T-helper 1 cell (primary cell): Measurements from ENCODE around the gene CRISPLD2.
A peak's percentile ranks its signal among the peaks of the same experiment; 100 is the strongest.
"Not testable (repeated sequence)": the region's sequence is repeated elsewhere in the genome, so short reads cannot be mapped to it uniquely, and the experiment has no call there.

ENCODE experiments used
- DNase-seq, 5 donors: peaks; one replicate each; pipeline ENCODE4 v3.0.0-alpha.2; 2012 to 2020

Gene CRISPLD2

DNA sequence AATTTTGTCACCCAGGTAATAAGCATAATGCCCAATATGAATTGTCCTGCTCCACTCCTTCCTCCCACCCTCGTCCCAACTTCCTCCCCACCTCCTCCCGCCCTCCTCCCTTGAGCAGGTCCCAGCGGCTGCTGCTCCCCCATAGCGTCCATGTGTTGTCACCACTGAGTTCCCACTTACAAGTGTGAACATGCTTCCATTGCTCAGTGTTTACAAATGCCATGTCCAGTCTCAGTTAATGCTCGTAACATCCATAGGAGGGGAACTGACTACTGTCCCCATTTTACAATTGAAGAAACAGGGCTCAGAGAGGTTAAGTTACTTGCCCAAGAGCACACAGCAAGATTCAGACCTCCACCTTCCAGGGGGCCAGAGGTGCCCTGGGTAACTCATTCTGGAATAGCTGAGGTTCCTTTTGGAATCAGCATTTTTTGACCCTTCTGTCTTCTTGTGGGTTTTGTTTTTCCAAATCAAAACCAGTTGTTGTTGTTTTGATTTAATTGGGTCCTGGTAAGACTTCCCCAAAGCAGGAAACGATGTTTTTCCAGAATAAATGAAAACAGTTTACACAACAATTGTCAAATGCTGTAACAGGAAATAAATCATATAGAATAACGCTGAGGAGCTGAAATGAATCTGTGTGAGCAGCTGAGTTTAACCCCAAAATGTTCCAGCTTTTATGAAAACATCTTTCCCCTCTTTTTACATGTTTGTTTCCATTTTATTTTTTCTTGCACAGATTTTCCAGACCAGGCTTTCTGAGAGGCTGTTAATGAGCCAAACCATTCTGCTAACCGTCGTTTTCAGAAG is 117.6 kb downstream of the CRISPLD2 start:
- no peak for DNase-seq

GRCh38 chr16:84938616-84939015 is 118.8 kb downstream of the CRISPLD2 start:
- DNase-seq = not testable (repeated sequence)

GRCh38 chr16:84940670-84941551 is 121.1 kb downstream of the CRISPLD2 start:
- no peak for DNase-seq

DNA sequence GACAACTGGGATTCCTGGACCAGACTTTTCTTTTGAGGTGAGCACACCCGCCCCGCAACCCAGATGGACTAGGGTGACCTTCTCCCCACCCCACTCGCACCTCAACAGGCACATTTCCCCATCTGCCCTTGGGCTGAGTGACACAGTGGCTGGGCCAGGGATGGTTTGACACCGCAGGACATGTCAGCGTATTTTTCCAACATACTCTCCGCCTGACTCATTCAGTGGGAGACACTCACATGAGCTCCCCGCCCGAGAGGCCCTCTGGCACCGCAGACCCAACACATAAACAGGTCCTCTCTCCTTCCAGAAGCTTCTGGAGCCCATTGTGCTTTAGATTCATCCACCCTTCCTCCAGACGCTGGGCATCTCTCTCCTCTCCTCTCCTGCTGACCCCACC is 122.1 kb downstream of the CRISPLD2 start:
- no peak for DNase-seq

DNA sequence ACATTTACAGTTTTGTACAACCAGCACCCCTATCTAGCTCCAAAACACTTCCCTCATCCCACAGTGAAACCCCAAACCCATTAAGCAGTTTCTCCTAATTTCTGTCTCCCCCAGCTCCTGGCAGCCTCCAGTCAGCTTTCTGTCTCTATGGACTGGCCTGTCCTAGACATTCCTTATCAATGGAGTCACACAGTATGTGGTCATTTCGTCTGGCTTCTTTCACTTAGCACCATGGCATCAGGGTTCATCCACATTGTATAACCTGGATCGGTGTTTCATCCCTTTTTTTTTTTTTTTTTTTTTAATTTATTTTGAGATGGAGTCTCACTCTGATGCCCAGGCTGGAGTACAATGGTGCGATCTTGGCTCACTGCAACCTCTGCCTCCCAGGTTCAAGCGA is 123.0 kb downstream of the CRISPLD2 start:
- no peak for DNase-seq

DNA sequence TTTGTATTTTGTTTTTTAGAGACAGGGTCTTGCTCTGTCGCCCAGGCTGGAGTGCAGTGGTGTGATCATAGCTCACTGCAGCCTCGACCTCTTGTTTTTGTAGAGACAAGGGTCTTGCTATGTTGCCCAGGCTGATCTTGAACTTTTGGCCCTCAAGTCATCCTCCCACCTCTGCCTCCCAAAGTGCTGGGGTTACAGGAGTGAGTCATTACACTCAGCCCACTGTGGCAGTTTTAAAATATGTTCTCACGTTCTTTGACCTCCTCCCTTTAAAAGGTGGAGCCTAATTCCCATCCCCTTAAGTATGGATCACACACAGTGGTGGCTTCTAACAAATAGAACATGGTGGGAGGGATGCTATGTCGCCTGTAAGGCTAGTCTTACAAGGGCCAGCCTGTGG is 123.8 kb downstream of the CRISPLD2 start:
- no peak for DNase-seq

DNA sequence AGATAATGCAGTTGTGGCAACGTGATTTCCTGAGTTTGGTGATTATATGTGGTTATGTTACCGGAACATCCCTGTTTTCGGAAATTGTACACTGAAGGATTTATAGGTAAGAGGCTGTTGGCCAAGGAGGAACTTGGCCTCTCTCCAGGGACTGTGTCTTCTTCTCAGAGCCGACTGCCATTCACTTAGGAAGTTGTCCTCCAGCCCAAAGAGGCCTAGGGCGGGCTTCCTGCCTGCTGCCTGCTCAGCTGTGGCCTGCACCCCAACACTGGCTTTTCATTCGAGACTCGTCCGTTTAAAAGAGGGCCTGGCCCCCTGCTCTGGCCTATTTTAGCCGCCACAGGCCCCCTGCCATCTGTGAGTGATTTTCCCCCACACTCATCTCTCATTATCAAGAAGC is 127.2 kb downstream of the CRISPLD2 start:
- DNase-seq = no peak

DNA sequence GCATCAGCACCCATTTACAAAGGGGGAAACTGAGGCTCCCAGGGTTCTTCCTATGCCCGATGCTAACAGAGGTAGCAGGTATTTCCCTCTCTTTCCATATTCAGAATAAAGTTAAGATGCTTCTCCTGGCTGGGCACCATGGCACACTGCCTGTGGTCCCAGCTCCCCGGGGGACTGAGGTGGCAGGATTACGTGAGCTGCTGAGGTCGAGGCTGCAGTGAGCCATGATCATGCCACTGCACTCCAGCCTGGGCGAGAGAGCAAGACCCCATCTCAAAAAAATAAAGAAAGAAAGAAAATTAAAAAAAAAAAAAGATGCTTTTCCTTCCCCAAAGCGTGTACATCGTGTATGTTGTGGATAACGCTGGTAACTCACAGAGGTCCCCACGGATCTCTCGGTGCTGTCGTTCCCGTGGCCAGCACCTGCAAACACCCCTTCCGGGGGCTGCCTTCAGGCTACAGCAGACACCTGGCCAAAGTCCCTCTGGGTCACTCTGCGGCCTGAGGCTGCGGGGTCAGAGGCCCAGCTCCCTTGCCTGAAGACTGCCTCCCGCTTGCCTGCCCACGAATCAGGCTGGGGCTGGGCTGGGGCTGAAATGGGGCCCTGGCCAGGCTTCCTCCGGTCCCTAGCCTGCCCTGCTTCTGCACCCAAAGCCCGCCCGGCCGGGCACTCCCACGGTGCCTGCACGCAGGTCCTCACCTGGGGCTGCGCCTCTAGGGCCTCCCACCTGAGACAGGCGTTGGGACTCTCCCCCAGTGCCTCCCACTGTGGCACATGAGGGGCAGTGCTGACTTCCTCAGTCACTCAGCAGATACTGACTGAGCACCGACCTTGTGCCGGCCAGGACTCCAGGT is 128.4 kb downstream of the CRISPLD2 start:
- no peak for DNase-seq

DNA sequence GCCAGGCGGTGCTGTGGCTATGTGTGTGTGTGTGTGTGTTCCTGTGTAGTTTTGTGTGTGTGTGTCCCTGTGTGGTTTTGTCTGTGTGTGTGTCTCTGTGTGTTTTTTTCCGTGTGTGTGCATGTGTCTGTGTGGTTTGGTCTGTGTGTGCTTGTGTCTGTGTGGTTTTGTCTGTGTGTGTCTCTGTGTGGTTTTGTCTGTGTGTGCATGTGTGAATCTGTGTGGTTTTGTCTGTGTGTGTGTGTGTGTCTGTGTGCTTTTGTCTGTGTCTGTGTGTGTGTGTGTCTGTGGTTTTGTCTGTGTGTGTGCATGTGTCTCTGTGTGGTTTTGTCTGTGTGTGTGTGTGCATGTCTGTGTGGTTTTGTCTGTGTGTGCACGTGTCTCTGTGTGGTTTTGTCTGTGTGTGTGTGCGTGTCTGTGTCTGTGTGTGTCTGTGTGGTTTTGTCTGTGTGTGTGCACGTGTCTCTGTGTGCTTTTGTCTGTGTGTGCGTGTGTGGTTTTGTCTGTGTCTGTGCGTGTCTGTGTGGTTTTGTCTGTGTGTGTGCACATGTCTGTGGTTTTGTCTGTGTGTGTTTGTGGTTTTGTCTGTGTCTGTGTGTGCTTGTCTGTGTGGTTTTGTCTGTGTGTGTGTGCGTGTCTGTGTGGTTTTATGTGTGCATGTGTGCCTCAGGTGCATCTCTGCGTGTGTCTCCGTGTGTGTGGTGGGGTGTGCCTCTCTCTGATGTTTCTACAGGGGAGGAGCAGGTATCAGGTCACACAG is 129.2 kb downstream of the CRISPLD2 start:
- DNase-seq = no peak

GRCh38 chr16:84949772-84950436 is 130.1 kb downstream of the CRISPLD2 start:
- DNase-seq = no peak

DNA sequence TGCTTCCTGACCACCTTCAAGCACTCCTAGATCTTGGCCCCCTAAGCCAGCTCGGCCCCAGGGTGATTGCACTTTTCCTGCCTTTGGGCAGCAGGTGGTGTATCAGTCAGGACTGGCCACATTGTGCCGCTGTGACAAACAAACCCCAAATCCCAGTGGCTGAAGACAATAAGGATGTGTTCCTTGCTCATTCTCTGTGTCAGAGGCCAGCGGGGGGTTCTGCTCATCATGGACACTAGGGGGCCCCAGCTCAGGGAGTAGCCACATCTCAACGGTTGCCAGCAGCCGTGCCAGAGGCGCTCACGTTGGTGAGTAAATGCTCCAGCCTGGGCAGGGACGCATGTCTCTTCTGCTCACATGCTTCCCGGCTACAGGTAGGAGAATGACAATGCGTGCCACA is 131.1 kb downstream of the CRISPLD2 start:
- peak in 2 of 5 donors; percentile 11 to 19 for DNase-seq

GRCh38 chr16:84952335-84953189 is 132.8 kb downstream of the CRISPLD2 start:
- peak; percentile 27 to 71 (median 61) for DNase-seq

- no peak for DNase-seq
These were observed 133.5 kb downstream of the CRISPLD2 start for GRCh38 chr16:84953190-84953746.

- no peak for DNase-seq
These were observed 135.6 kb downstream of the CRISPLD2 start for GRCh38 chr16:84955427-84955826.

DNA sequence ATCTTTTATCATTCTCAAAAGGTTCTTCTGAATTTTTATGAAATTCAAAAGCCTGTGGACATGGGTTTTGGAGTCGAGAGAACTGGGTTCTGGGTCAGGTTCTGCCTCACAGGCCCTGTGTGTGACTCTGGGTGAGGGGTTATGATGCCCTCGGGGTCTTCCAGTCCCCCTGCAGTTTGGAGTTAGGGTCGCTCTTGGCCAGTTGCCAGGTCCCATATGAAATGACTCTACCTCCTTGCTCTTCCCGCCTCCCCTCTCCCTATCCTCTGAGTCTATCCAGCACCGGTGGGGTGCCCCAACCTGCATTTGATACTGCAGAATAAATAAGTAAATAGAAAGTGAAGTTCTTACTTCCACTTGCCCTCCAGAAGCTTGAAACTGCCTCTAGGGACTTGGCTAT is 137.4 kb downstream of the CRISPLD2 start:
- DNase-seq = no peak

GRCh38 chr16:84957792-84958191 is 138.0 kb downstream of the CRISPLD2 start:
- DNase-seq = no peak
